GM12874 (cell line): ENCODE data around the gene KPNB1.

Source experiments
- CTCF ChIP-seq: IDR thresholded peaks from 2 replicates; pipeline ENCODE4 v1.5.1; 2011; ENCODE audit warnings: low read depth, mild to moderate bottlenecking, control low read depth, low read length, moderate library complexity; ENCODE audit not compliant: insufficient read depth

KPNB1 gene

GRCh38 chr17:47665655-47666054 lies 15.9 kb downstream of the KPNB1 start:
- TF ChIP-seq CTCF: no peak

GRCh38 chr17:47669081-47669480 lies 19.4 kb downstream of the KPNB1 start:
- TF ChIP-seq CTCF: no peak

GRCh38 chr17:47670064-47670463 lies 20.3 kb downstream of the KPNB1 start:
- TF ChIP-seq CTCF: no peak

- no peak for TF ChIP-seq CTCF
Observed at GRCh38 chr17:47674499-47674898, 24.8 kb downstream of the KPNB1 start.

- no peak for TF ChIP-seq CTCF
Observed at GRCh38 chr17:47675380-47676198, 25.9 kb downstream of the KPNB1 start.

GRCh38 chr17:47676199-47676472 lies 26.4 kb downstream of the KPNB1 start:
- TF ChIP-seq CTCF: no peak

GRCh38 chr17:47676510-47677165 lies 26.9 kb downstream of the KPNB1 start:
- no peak for TF ChIP-seq CTCF
